HS-5 (cell line): ENCODE results near the gene TIMP4.

ENCODE experiments used
- DNase-seq: peaks from one replicate; pipeline ENCODE4 v3.0.0-alpha.2; 2012; ENCODE audit warnings: low read depth

Gene TIMP4

DNA sequence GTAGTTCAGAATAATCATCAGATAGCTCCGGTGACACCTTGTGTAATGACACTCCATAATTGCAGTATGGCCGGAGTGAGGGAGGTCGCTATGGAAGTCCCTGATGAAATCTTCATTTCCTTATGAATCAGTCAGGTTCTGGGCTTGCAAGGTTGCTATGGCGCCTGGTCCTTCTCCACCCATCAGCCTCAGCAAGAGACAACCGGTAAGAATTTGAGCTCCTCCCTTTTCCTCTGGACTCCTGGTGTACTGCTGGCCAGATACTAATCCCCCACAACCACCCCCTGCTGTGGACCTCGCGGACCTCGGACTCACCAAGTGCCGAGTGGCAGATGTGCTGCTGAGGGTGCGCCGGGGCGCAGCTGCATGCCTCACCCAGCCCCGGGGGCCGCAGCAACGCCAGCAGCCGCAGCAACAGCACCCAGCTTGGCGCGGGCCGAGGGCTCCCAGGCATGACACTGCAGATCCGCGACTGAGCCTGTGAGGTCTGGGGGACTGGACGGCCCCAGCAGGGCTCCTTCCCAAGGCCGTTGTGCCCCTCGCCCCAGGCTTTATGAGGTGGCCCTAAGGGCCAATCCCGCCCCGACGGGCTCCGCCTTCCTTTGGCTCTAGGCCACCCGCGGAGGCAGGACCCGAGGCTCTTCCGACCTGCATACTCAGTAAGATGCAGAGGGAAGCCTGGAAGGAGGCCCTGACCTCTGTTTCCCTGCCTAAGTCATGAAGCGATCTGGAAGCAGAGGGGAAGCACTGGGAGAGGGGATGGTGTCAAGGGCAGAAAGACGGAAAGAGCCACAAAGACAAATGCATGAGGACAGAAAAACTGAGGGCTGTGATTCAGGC, at the start of gene TIMP4:
Gene TIMP4, minus strand, starts transcription at position 526 of the 840 bp plus-strand sequence. Its CDS starts 72 bp downstream, at position 454.
- no peak for DNase-seq

DNA sequence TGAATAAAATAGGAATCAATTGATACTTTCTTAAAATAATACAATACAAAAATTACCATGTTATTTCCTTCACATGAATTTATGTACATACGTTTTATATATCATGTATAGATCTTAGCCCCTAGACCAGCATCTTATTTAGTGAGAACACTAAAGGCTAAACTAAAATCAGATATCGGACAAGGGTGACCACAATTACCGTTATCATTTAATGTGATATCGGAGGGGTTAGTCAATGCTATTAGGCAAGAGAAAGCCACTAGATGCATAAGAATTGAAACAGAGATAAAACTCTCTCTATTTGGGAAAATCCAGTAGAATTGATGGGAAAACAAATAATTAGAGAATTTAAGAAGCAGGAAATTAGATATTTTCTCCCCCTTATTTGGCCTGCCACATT, 46.5 kb upstream of the TIMP4 start:
- no peak for DNase-seq

DNA sequence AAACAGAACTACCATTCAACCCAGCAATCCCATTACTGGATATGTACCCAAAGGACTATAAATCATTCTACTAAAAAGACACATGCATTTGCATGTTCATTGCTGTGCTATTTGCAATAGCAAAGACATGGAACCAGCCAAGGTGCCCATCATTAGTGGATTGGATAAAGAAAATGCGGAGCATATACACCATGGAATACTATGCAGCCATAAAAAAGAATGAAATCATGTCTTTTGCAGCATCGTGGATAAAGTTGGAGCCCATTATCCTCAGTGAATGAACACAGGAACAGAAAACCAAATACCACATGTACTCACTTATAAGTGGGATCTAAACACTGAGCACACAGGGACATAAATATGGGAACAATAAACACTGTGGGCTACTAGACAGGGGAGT, 43.1 kb upstream of the TIMP4 start:
- DNase-seq, result no peak

DNA sequence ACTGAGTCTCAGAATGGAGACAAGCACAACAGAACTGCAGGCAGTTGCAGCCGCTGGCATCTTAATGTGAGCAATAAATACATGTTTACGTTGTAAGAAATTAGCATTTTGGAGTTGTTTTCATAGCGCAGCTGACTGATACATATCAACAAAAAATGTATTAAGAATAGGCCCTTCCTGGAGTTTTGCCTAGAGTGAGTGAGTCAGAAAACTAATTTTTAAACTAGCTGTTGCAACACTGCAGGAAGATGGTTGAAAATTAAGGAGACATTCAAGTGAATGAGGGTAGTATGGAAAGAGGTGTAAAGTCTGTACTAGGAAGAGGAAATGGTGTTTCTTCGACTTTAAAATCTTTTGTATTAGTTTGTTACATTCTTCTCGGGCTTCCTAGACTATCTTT, 39.6 kb upstream of the TIMP4 start:
- DNase-seq, result no peak

DNA sequence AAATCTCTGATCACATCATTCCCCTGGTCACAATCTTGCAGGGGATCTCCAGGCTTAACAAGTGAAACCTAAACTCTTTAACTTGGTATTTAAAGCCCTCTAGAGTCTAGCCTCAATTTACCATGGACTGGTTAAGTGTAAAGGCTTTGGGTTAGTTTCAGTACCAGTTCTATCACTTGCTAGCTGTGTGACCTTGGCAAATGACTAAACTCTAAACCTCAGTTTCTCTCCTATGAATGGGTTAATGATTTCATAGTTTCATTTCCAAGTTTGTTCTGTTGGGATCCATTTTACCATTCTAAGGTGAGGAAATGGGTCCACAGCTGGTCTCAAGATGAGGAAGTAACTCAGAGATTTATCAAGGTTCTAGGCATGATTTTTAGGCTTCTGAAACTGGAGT, 38.8 kb upstream of the TIMP4 start:
- no peak for DNase-seq

DNA sequence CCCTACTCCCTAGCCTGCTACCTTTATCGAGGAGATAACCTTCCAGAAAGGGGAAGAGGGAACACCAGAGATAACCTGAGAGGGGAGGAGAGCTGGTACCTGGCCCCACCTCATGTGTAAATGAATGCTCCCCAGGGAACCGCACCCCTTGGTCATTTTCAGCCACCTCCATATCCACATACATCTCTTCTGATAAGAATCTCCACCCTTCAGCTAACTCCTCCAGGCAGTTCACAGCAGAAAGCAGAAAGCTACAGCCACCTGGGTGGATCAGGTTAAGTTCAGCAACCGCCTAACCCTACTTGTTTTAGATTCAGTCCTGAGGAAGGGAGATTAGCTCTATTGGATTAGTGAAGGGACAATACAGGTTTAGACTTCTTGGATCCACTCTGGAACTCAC, 38.0 kb upstream of the TIMP4 start:
- DNase-seq, result no peak

DNA sequence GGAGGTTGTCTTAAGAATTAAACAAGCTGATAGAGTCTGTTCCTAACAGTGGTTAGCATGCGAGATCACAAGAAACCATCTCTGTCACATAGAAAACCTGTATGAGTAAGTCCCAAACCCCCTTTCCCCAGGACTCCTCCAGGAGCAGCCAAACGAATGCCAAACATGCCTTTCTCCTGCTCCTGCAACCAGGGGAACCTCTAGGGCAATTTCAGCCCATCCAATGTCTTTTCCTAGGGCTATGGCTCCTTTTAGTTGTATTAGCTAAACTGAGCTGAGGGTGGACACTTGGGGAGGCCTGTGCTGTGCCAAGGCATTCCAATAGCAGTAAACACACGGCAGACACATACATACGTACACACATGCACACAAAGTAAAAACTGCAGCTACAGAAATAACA, 36.5 kb upstream of the TIMP4 start:
- no peak for DNase-seq

DNA sequence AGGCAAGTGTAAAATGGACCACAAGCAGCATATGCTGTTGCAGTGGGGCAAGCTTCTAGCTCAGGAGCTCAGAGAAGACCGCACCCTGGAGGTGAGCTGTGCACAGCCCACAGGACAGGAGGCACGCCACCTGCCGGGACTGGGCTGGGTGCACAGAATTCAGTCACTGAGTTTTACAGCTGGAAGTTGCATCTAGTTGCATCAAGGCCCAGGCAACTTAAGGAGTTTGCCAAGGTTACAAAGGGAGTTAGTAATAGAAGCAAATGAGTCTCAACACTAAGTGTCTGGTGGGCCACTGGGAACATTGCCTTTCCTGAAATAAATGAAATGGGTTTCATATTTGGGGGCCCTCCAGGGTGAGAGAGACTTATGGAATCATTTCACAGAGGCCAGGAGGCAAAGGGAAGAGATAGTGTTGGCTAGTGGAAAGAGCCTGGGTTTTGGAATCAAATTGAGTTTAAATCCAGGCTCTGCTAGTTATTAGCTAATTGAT, 36.0 kb upstream of the TIMP4 start:
- no peak for DNase-seq

DNA sequence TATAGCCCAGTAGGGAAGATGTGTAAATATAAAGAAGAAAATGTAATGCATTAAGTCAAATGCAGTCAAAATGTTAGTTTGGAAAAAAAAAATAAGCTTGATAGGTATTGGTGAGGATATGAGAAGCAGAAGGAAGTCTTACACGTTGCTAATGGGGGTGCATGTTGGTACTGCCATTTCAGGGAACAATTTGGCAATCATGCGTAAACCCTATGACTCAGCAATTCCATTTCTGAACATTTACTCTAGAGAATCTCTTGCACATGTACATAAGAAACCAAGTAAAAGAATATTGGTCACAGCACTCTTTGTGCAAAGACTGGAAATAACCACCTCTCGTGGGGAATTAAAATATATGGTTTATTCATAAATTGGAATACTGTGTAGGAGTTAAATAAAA, 35.5 kb upstream of the TIMP4 start:
- peak; percentile 86 for DNase-seq

DNA sequence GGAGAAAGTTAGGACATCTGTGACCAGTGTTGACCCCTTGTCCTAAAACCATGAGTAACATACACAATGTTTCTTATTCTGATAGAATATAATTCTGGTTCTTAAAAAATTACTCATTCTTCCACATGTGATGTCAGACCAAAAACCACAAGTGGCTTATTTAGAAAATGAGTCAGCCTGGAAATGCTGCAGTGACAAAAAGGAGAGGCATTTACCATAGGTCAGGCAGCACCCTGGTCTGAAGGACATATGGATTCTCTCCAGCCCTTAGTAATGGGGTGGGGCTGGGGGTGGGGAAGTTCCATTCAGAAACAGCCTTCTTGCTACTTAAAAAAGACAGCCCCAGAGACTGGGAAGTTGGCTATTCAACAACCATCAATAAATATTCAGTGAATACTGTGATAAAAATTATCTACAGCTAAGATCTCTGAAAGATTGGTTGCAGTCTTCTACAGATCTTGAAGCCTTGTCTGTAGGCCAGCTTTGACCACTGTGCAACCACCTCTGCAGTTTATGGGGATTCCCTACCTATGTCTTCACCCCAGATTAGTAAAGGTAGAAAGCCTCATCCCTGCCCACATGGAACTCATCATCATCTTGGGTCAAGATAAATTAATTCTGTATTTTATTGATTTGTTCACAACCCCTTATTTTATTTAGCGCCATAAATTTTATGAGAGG, 34.9 kb upstream of the TIMP4 start:
- peak; percentile 98 for DNase-seq

DNA sequence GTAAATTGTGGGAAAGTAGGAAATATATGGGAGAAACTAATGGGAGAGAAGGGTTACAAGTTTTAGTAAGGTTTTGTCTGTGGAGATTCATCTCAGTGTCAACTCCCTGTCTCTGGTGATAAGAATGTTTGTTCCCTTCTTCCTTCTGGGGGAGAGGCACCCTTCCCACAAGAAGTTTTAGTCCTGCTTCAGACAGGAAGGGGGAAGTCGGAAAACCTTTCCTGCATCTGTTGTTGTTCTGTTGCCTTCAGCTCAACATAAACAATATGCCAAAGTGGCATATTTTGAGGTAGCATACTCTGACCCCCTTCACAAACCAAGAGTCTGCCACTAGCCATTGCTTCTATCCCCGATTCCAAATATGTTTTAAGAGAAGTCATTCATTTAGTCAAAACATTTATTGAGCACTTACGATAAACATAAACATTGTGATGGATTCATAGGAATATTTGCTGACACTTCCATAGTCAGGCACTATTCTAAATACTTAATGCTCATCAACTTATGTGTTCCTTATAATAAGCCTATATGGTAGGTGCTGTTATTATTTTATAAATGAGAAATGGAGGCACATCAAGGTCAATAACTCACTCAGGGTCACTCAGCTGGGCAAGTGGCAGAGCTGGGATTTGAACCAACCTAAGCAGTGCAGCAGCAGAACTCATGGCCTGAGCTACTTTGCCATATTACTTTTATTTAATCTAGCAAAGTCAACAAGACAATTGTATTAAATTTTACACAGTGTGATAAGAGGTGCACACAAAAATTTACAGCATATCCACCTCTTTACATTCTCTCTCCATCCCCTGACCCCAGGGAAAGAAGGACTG, 34.2 kb upstream of the TIMP4 start:
- no peak for DNase-seq

DNA sequence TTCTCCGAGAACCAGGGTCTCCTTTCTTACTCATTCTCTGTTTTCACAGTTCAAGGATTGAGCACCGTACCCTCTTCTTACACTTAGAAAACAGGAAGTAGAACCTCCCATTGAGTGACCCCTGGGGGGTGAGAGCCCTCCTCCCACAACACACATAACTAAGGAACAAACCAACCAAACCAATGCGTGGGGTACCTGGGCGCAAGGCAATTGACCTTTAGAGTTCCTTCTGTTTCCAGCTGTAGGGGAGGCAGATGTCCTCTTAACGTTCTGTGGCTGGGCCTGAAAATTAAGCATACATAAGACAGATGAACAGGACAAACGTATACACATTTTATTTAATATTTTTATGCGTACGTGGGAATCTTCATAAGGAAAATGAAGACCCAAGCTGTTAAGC, 33.5 kb upstream of the TIMP4 start:
- no peak for DNase-seq

DNA sequence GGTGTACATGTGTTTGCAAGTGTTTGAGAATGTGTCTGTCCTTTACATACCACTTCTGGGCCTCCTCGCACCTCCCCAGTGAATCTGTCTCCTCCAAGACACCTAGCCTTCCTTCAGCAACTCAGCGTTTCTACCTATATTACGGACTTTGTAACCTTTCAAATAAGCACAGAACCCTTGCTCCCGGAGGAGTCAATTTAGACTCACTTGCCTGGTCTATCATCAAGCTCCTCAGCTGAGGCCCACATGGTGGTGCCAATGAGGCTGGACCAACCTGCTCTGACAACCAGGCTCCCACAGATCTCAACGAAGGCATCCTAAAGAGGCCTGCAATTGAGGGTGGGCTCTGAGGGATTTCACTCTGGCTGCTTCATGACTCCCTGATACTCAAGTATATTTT, 32.8 kb upstream of the TIMP4 start:
- DNase-seq, result no peak

DNA sequence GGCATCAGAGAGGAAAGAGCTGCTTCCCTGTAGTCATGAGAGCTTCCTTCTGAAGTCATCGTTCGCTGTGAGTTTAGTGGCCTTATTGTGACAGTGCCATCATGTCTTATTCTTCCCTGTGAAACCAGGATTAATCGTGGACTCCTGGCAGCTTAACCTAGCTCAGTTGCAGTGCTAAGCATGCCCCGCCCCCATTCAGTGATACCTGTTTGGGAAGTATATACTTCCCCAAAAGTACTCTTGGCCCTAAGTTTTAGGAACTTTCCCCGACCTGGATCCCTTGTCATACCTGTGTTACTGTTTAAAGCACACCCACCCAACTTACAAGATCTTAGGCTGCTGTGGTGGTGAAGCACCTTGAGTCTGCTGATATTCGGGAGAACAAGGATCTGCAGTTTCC, 32.1 kb upstream of the TIMP4 start:
- DNase-seq, result no peak

DNA sequence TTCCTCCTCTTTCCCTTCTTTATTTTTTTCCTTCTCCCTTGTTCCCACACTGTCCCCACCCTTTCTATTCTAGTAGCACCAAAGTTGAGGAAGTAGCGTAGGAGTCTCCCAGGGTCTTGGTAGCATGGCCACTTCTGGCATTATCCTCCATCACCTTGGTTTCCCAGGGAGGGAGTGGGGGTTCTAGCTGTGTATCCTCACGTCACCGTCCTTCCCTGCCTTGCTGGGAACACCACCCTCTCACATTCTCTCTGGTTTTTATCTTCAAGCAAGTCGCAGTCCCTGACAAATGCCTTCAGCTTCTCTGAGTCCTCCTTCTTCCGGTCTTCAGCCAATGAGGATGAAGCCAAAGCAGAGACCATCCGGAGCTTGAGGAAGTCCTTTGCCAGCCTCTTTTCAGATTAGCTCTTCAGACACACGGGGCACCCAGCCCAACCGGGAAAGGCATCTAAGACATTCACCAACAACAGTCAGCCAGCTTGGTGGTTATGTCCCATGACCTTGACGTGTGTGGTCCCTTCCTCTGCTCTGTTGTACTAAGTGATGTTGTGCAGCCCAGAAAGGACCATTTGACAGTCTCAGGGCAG, 31.6 kb upstream of the TIMP4 start:
- no peak for DNase-seq

DNA sequence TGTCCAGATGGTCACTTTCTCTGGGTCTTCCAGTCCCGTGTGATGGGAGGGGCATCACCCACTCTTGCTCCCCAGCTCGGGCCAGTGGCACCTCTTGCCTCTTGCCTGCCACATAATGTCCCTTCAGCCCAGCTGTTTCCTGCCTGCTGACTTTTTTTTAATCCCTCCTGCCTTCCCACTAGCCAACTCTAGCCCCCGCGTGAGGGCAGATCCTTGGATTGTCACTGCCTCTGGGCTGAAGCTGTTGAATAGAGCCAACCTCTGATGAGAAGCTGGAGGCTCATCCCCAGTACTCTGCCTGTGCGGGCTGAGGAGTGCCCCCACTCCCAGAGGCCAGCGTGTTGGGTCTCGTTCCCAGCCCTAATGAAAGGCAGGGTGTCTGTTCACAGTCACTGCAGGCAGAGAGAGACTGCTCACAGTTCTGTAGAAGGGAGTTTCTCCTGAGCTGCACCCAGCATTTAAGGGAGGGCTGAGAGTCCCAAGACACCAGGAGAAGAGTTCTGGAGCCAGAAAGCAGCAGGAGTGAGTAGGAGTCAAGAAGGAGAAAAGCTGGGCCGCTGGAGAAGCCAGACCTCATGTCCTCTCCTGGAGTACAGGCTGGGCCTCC, 30.1 kb upstream of the TIMP4 start:
- no peak for DNase-seq

DNA sequence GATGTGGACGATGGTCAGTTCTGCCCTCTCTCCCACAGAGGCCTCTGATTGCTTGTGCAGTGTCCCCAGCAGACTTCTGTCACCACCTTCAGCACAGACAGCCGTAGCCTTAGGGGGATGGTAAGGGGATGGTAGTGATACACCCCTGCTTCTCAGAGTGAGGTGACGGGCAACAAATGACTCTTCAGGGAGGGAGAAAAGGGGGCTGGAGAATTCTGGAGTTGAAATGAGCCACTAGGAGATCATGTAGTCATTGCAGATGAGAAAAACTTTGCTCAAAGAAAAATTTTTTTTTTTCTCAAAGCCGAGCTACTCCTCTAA, 29.6 kb upstream of the TIMP4 start:
- no peak for DNase-seq

DNA sequence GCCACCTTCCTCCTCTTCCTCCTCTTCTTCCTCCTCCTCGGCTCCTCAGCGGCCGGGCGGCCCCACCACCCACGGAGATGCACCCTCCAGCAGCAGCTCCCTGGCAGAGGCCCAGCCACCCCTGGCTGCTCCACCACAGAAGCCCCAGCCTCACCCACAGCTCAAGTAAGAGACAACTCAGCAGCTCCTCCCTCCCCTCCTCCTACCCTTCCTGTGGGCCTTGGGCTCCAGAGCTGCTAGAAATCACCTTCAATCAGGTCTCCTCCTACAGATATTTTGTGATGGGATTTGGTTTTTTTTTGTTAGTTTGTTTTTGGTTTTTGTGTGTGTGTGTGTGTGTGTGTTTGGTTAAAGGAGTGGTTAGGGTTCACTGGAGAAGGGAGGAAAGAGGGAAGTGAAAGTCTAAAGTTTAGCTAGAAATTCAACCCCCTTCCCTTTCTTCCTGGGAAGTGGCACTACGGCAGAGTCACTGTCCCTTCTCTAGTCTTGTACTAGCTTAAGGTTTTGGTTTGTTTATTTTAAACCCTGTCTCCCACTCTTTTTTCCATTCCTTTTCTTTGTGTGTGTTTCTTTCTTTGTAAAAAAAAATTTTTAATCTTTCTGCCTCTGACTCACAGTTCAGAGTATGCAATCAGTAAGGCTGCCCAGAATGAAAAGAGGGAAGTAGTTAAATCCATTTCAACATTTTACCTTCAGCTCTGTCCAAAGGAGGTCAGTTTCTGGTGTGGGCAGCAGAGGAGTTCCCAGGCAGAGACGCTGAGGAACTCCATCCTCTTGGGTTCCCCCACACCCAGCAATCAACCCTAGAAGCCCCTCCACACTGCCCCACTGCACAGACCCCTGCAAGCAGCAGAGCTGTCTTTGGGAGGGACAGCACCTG, 29.0 kb upstream of the TIMP4 start:
- DNase-seq, result no peak

DNA sequence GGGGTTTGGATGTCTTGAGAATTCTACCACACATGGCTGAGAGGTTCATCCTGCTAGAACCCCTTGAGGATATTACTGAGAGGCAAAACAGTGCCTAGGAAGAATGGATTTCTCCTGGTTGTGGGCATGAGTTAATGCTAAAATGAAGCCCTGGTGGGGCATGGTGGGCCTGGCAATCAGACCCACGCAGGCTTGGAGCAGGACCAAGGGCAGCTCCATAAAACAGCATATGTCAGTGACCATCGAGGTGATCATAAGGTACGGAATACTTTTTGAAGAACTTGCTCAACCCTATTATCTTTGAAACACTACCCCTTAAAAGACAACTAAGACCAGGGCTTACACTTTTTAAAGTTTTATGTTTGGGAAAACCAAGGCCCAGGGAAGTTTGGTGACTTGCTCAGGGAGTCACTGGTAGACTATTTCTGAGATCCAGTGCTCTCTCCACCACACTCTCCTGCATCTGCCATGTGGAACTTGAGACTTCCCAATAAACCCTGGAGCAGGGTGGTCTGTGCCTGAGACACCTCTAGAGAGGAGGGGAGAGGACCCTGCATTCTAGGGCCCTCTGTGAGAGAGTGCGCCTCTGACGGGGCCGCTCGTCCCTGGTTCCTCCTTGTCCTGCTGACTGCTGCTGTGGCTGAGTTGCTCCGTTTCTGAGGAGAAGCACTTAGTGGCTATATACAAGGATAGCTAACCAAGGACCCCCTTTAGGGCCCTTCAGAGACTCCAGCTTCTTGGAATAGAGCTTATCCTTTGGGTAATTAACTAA, 28.0 kb upstream of the TIMP4 start:
- DNase-seq, result no peak

DNA sequence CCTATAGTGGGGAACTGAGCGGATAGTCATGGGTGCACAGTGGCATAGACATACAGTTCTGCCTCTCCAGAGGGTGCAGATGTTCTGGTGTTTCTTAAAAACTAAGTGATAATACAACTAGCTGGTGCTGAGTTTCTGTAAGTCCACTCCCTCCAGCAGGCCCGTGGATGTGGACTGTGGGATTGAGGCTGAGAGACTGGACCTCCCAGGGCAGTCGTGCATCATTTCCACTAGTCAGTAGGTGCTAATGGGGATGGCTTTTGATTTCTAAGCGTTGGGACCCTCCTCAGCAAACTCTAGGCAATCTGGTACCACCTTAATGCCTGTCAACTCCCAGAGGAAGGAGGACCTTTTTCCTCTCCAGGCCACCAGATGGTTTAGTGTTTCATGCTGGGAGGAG, 27.3 kb upstream of the TIMP4 start:
- no peak for DNase-seq
